HL-60 (cell line): ENCODE data around the gene NAT14.

ENCODE experiments used
- CTCF ChIP-seq: IDR thresholded peaks from one replicate; pipeline ENCODE4 v1.5.1; 2011; ENCODE audit warnings: low read length, control low read depth, inconsistent platforms; ENCODE audit not compliant: insufficient read depth
- GABPA ChIP-seq: IDR thresholded peaks from 2 replicates; pipeline ENCODE4 v1.6.1; 2012; ENCODE audit warnings: low read depth
- POLR2AphosphoS5 ChIP-seq: IDR thresholded peaks from 2 replicates; pipeline ENCODE4 v1.6.1; 2012; ENCODE audit warnings: low read depth

- no peak for TF ChIP-seq CTCF
- no peak for TF ChIP-seq GABPA
- no peak for TF ChIP-seq POLR2AphosphoS5
Measured at GRCh38 chr19:55497763-55498162, 12.8 kb downstream of the NAT14 start.
